ENCODE measurements around the gene MIS18BP1. TPM values are rescaled to one million over a fixed set of nuclear protein-coding genes. Genes with fewer than 3 reads are reported as not detected.

Gene MIS18BP1
- total RNA-seq, 1 experiment from 2014 or later, result 54.4 TPM

DNA sequence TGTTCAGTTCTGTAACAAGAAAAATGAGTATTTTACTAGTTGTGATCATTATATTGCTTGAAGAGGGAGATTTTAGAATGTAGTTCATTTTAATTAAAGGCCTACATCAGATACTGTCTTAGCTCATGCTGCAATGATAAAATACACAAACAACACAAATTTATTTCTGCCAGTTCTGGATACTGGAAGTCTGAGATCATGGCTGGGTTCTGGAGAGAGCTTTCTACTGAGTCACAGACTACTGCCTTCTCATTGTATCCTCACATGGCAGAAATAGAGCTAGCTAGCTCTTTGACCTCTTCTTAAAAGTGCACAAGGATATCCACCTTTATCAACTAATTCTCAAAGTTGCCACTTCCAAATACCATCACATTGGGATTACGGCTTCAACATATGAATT is 53.8 kb downstream of the MIS18BP1 start:
- H3K4me1 ChIP-seq (replicated peaks; ENCODE audit: insufficient read depth), result no peaks in the 10 kb centered on the region

DNA sequence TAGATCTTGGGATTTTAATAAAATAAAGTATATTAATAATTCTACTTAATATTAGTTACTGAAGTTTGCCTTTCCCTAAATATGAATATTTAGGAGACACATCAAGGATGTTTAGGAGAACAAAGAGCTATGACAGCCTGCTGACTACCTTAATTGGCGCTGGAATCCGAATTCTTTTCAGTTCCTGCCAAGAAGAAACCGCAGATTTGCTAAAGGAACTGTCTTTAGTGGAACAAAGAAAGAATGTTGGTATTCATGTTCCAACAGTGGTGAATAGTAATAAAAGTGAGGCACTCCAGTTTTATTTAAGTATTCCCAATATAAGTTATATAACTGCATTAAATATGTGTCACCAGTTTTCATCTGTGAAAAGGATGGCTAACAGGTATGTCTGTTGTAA is 54.5 kb downstream of the MIS18BP1 start:
- ChIA-PET POLR2A (ENCODE audit: unreplicated experiment) (no interaction called here), CTCF (no interaction called here)
- H3K4me3 ChIP-seq, result no peak overlapping the region
- BruUV-seq (replicated peaks), result no TSS peak
- H3K27ac ChIP-seq, result no peak overlapping the region
- H3K9me2 ChIP-seq (ENCODE audit: insufficient read depth), result no peaks in the 10 kb centered on the region
- no peaks in the 10 kb centered on the region for H3K27me3 ChIP-seq (ENCODE audit: insufficient read depth, low read depth)
- H4K20me1 ChIP-seq (ENCODE audit: insufficient read depth), result no peaks in the 10 kb centered on the region
- DNase-seq, result no peak
- intact Hi-C loops (cut with micrococcal nuclease; ENCODE audit: unreplicated experiment), result no loop called here
- no peak overlapping the region for H3K4me2 ChIP-seq
- peaks cover 16% of the 10 kb centered on the region for H3F3A ChIP-seq (ENCODE audit: insufficient read depth, low read depth)
- no peak overlapping the region for H2AFZ ChIP-seq
- no peaks in the 10 kb centered on the region for H3K79me2 ChIP-seq (ENCODE audit: low read depth)
- H3K36me3 ChIP-seq (ENCODE audit: low read depth), result no peaks in the 10 kb centered on the region; the same call in 1 of the 2 replicates
- H3K4me1 ChIP-seq (replicated peaks; ENCODE audit: insufficient read depth), result no peaks in the 10 kb centered on the region
- no peak for TF ChIP-seq EZH2 (IDR thresholded peaks at IDR 0.05; ENCODE audit: low read depth)
- TF ChIP-seq, protein P1, sequence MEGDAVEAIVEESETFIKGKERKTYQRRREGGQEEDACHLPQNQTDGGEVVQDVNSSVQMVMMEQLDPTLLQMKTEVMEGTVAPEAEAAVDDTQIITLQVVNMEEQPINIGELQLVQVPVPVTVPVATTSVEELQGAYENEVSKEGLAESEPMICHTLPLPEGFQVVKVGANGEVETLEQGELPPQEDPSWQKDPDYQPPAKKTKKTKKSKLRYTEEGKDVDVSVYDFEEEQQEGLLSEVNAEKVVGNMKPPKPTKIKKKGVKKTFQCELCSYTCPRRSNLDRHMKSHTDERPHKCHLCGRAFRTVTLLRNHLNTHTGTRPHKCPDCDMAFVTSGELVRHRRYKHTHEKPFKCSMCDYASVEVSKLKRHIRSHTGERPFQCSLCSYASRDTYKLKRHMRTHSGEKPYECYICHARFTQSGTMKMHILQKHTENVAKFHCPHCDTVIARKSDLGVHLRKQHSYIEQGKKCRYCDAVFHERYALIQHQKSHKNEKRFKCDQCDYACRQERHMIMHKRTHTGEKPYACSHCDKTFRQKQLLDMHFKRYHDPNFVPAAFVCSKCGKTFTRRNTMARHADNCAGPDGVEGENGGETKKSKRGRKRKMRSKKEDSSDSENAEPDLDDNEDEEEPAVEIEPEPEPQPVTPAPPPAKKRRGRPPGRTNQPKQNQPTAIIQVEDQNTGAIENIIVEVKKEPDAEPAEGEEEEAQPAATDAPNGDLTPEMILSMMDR (conservative IDR thresholded peaks at IDR 0.05), result no peak
- no peaks in the 10 kb centered on the region for H3K9me3 ChIP-seq (ENCODE audit: insufficient read depth, low read depth)

More for the DNA sequence above, 53.8 kb downstream of the MIS18BP1 start:
- no peak overlapping the region for H3K4me3 ChIP-seq
- H3K27me3 ChIP-seq (ENCODE audit: insufficient read depth, low read depth), result no peaks in the 10 kb centered on the region
- H2AFZ ChIP-seq, result no peak overlapping the region
- no peak overlapping the region for H3K4me2 ChIP-seq
- intact Hi-C loops (cut with micrococcal nuclease; ENCODE audit: unreplicated experiment), result no loop called here
- no peaks in the 10 kb centered on the region for H3K79me2 ChIP-seq (ENCODE audit: low read depth)
- POLR2A ChIA-PET (ENCODE audit: unreplicated experiment), result interaction anchor here (0.5 kb wide), 1 partner anchor 33 kb away, joined by 3 read pairs; no protein-coding TSS in a partner anchor
- no peak for DNase-seq
- no peaks in the 10 kb centered on the region for H3K9me2 ChIP-seq (ENCODE audit: insufficient read depth)
- TF ChIP-seq EZH2 (IDR thresholded peaks at IDR 0.05; ENCODE audit: low read depth), result no peak
- TF ChIP-seq, protein P1 (conservative IDR thresholded peaks at IDR 0.05), result no peak
- CTCF ChIA-PET, result no interaction called here
- H3K9me3 ChIP-seq (ENCODE audit: insufficient read depth, low read depth), result no peaks in the 10 kb centered on the region
- no peaks in the 10 kb centered on the region for H4K20me1 ChIP-seq (ENCODE audit: insufficient read depth)
- H3K27ac ChIP-seq, result no peak overlapping the region
- peaks cover 16% of the 10 kb centered on the region for H3F3A ChIP-seq (ENCODE audit: insufficient read depth, low read depth)
- H3K36me3 ChIP-seq (ENCODE audit: low read depth), result no peaks in the 10 kb centered on the region; the same call in 1 of the 2 replicates
- BruUV-seq (replicated peaks), result TSS peak; percentile 19

DNA sequence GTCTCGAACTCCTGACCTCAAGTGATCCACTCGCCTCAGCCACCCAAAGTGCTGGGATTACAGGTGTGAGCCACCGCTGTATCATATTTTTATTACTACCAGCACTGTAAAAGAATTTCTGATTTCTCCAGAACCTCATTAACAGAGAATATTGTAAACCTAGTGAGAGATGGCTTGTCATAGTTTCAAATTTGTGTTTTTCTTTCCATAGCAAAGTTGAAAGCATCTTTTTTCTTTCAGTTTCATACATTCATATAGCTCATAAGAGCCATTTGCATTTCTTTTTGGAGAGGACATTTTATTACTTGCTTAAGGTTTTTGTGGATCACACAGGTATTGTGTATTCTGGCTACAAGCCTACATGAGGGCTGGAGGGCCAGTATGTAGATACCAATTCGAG is 58.0 kb downstream of the MIS18BP1 start:
- Histone ChIP-seq H3K4me3 (no peak overlapping the region), H3F3A (ENCODE audit: insufficient read depth, low read depth) (peaks cover 8% of the 10 kb centered on the region; the same call in 1 of the 2 replicates), H4K20me1 (ENCODE audit: insufficient read depth) (no peaks in the 10 kb centered on the region), H3K4me1 (replicated peaks; ENCODE audit: insufficient read depth) (no peaks in the 10 kb centered on the region), H3K9me2 (ENCODE audit: insufficient read depth) (no peaks in the 10 kb centered on the region), H2AFZ (no peak overlapping the region), H3K79me2 (ENCODE audit: low read depth) (no peaks in the 10 kb centered on the region), H3K4me2 (no peak overlapping the region), H3K36me3 (ENCODE audit: low read depth) (no peaks in the 10 kb centered on the region), H3K27ac (no peak overlapping the region), H3K9me3 (ENCODE audit: insufficient read depth, low read depth) (no peaks in the 10 kb centered on the region), H3K27me3 (ENCODE audit: insufficient read depth, low read depth) (no peaks in the 10 kb centered on the region)
- intact Hi-C loops (cut with micrococcal nuclease; ENCODE audit: unreplicated experiment), result no loop called here
- TF ChIP-seq, protein P1 (conservative IDR thresholded peaks at IDR 0.05), result no peak
- no peak for TF ChIP-seq EZH2 (IDR thresholded peaks at IDR 0.05; ENCODE audit: low read depth)
- no peak for DNase-seq
- BruUV-seq (replicated peaks), result no TSS peak
- CTCF ChIA-PET, result no interaction called here
- POLR2A ChIA-PET (ENCODE audit: unreplicated experiment), result no interaction called here
